Tibial nerve (tissue), 4 donors: Measurements from ENCODE around the gene QKI. TPM values are rescaled to one million over a fixed set of nuclear protein-coding genes. Genes with fewer than 3 reads are reported as not detected.

Source experiments
- DNase-seq, 2 donors: peaks; one replicate each; pipeline ENCODE4 v3.0.0-alpha.2; 2019; ENCODE audit warnings: low spot score in 2 of 2
- H3K27ac ChIP-seq, 4 donors: fragments of 200-600 bp; sonication (generic) in 3 of 4; one replicate each; pipeline ENCODE4 v1.5.1; 2017 to 2019; ENCODE audit warnings: mild to moderate bottlenecking in 1 of 4
- H3K27me3 ChIP-seq, 2 donors: fragments of 200-600 bp; sonication (generic) in 1 of 2; one replicate each; pipeline versions ENCODE4 v1.5.1 to v1.6.0; 2017 to 2019
- H3K36me3 ChIP-seq, 3 donors: fragments of 200-600 bp; sonication (generic); one replicate each; pipeline ENCODE4 v1.5.1; 2018 to 2019
- H3K4me1 ChIP-seq, 4 donors: fragments of 200-600 bp; sonication (generic) in 3 of 4; one replicate each; pipeline ENCODE4 v1.5.1; 2017 to 2019
- H3K4me3 ChIP-seq, 4 donors: fragments of 200-600 bp; sonication (generic) in 3 of 4; one replicate each; pipeline ENCODE4 v1.5.1; 2017 to 2019; ENCODE audit warnings: mild to moderate bottlenecking in 1 of 4, moderate library complexity in 1 of 4
- H3K9me3 ChIP-seq, 4 donors: fragments of 200-600 bp; sonication (generic) in 3 of 4; one replicate each; pipeline ENCODE4 v1.5.1; 2017 to 2019
- EP300 ChIP-seq, 2 donors: sonication (generic); formaldehyde crosslinking; IDR thresholded peaks; one replicate each; pipeline ENCODE4 v1.6.1; 2017; ENCODE audit warnings: antibody characterized with exemption in 2 of 2, mild to moderate bottlenecking in 1 of 2
- POLR2A ChIP-seq, 2 donors: fragments of 450-650 bp; IDR thresholded peaks; one replicate each; pipeline ENCODE4 v1.6.1; 2017; ENCODE audit warnings: antibody characterized with exemption in 2 of 2, mild to moderate bottlenecking in 2 of 2, moderate library complexity in 2 of 2
- WGBS, 2 donors: methylation state at CpG; one replicate each; pipeline ENCODE4 v1.1.5; 2018; 5-methylcytosine and 5-hydroxymethylcytosine counted together
- total RNA-seq, 4 donors: library from RNA; depleted of rRNA; stranded (reverse); fragments of >200 nt; gene quantifications; one replicate each; pipeline ENCODE4 v1.1.0, GENCODE V29; 2016
- TF ChIP-seq, protein P1 (sequence below), 5 experiments: fragments of 200-600 bp in 3 of 5; fragments of 450-650 bp in 2 of 5; sonication (generic) in 3 of 5; IDR thresholded peaks; one replicate each; pipeline ENCODE4 v1.5.1; 2016 to 2019; ENCODE audit warnings: antibody characterized with exemption in 5 of 5, mild to moderate bottlenecking in 3 of 5, moderate library complexity in 2 of 5

QKI gene
- total RNA-seq, 4 donors from 2014 or later, result 365 to 570 (median 511) TPM

DNA sequence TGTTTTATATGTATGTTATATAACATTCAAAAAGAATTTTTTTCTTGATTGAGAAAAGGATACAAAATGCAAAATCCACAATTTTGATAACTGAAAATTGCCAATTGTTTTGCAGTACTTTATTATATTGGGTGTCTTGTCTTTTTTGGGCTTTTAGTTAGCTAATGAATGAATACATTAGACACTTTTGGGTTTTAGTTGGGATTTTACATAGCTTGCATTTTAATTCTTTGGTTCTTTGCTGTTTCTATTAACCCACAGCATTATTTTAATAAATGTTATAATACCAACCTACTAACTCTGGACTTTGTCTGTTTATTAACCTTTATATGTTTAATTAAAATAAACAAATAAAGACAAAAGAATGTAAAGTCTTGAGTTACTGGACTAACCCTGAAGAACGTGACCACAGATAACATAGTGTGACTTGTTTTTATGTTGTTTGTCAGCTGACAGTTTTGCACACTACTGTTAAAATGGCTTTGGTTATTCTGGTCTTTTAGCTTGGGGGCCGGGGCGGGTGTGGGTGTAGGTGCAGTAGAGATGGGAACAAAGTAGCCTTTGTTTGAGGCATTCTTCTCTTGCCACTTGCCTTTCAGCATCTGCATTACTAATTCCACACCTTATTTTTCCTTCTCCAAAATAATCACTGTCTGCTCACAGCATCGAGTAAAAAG lies 159.1 kb downstream of the QKI start:
- DNase-seq, result no peak
- Histone ChIP-seq H3K27me3 (no peaks in the 10 kb centered on the region), H3K36me3 (peaks cover 0 to 24% (median 0%) of the 10 kb centered on the region in 3 donors), H3K4me1 (peaks cover 0 to 60% (median 4%) of the 10 kb centered on the region in 4 donors), H3K27ac (no peak overlapping the region), H3K9me3 (no peaks in the 10 kb centered on the region), H3K4me3 (no peak overlapping the region)
- TF ChIP-seq EP300 (IDR thresholded peaks at IDR 0.05) (no peak), POLR2A (IDR thresholded peaks at IDR 0.05) (no peak)
- TF ChIP-seq, protein P1, sequence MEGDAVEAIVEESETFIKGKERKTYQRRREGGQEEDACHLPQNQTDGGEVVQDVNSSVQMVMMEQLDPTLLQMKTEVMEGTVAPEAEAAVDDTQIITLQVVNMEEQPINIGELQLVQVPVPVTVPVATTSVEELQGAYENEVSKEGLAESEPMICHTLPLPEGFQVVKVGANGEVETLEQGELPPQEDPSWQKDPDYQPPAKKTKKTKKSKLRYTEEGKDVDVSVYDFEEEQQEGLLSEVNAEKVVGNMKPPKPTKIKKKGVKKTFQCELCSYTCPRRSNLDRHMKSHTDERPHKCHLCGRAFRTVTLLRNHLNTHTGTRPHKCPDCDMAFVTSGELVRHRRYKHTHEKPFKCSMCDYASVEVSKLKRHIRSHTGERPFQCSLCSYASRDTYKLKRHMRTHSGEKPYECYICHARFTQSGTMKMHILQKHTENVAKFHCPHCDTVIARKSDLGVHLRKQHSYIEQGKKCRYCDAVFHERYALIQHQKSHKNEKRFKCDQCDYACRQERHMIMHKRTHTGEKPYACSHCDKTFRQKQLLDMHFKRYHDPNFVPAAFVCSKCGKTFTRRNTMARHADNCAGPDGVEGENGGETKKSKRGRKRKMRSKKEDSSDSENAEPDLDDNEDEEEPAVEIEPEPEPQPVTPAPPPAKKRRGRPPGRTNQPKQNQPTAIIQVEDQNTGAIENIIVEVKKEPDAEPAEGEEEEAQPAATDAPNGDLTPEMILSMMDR (IDR thresholded peaks at IDR 0.05), result no peak
- WGBS, 2 donors, result 43% methylated on average over 4 of the region's 4 CpGs

- H3K27ac ChIP-seq, result no peak overlapping the region
- peaks cover 0 to 14% (median 0%) of the 10 kb centered on the region in 3 donors for H3K36me3 ChIP-seq
- no peak overlapping the region for H3K4me3 ChIP-seq
- H3K4me1 ChIP-seq, result peaks cover 0 to 66% (median 10%) of the 10 kb centered on the region in 4 donors
- DNase-seq, result no peak
- H3K9me3 ChIP-seq, result no peaks in the 10 kb centered on the region
- H3K27me3 ChIP-seq, result no peaks in the 10 kb centered on the region
- 38 to 47% methylated on average over 4 of the region's 4 CpGs for WGBS, 2 donors
- TF ChIP-seq, protein P1 (IDR thresholded peaks at IDR 0.05), result no peak
Measured at GRCh38 chr6:163576114-163576513, 161.6 kb downstream of the QKI start.

- H3K9me3 ChIP-seq, result no peaks in the 10 kb centered on the region
- 63 to 73% methylated on average over 3 of the region's 3 CpGs for WGBS, 2 donors
- peaks cover 0 to 10% (median 0%) of the 10 kb centered on the region in 3 donors for H3K36me3 ChIP-seq
- DNase-seq, result no peak
- H3K27ac ChIP-seq, result no peak overlapping the region
- TF ChIP-seq EP300 (IDR thresholded peaks at IDR 0.05) (peak in 1 of 2 donors; percentile 57), POLR2A (IDR thresholded peaks at IDR 0.05) (no peak)
- peaks cover 0 to 53% (median 10%) of the 10 kb centered on the region in 4 donors for H3K4me1 ChIP-seq
- no peaks in the 10 kb centered on the region for H3K27me3 ChIP-seq
- H3K4me3 ChIP-seq, result no peak overlapping the region
Measured at GRCh38 chr6:163577404-163577803, 162.9 kb downstream of the QKI start.

GRCh38 chr6:163579111-163579879 lies 164.8 kb downstream of the QKI start:
- WGBS, 2 donors, result 47 to 57% methylated on average over 10 to 13 of the region's 13 CpGs
- TF ChIP-seq POLR2A (IDR thresholded peaks at IDR 0.05) (peak in 1 of 2 donors; percentile 22), EP300 (IDR thresholded peaks at IDR 0.05) (peak in 1 of 2 donors; percentile 88)
- TF ChIP-seq, protein P1 (IDR thresholded peaks at IDR 0.05), result no peak

DNA sequence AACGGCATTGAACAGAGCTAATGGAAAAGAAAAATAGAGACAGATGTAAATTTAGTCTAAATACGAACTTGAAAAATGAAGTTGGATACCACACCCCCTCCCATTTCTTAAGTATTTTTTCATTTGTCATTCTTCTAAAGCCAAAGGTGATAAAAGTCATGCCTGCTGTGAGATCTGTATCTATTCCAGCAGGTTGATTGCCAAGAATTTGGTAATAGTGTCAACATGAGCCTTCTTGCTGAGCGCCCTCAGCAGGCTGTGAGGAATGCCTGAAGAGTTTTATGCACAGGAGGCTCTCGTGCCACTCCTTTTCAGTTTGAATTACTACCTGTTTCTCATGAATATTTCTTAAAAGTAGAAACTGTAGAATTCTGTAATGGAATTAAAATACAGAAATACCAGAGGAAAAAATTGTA lies 165.4 kb downstream of the QKI start:
- peak overlapping the region in 2 of 4 donors; percentile 48 to 63 for H3K27ac ChIP-seq
- H3K4me3 ChIP-seq, result no peak overlapping the region
- 13 to 18% methylated on average over 4 of the region's 4 CpGs for WGBS, 2 donors

More at GRCh38 chr6:163579111-163579879, 164.8 kb downstream of the QKI start:
- H3K27me3 ChIP-seq, result no peaks in the 10 kb centered on the region
- H3K27ac ChIP-seq, result peak overlapping the region in 2 of 4 donors; percentile 48 to 63
- peaks cover 0 to 4% (median 0%) of the 10 kb centered on the region in 3 donors for H3K36me3 ChIP-seq
- H3K9me3 ChIP-seq, result no peaks in the 10 kb centered on the region
- DNase-seq, result no peak
- H3K4me3 ChIP-seq, result no peak overlapping the region
- peaks cover 0 to 43% (median 10%) of the 10 kb centered on the region in 4 donors for H3K4me1 ChIP-seq

More for the DNA sequence above, 165.4 kb downstream of the QKI start:
- H3K4me1 ChIP-seq, result peaks cover 0 to 41% (median 10%) of the 10 kb centered on the region in 4 donors
- TF ChIP-seq EP300 (IDR thresholded peaks at IDR 0.05) (peak in 1 of 2 donors; percentile 47), POLR2A (IDR thresholded peaks at IDR 0.05) (no peak)
- TF ChIP-seq, protein P1 (IDR thresholded peaks at IDR 0.05), result peak in 1 of 5 experiments; percentile 15
- no peaks in the 10 kb centered on the region for H3K36me3 ChIP-seq
- no peak for DNase-seq
- H3K27me3 ChIP-seq, result no peaks in the 10 kb centered on the region
- H3K9me3 ChIP-seq, result no peaks in the 10 kb centered on the region
